ENCODE results near the gene NOL7. TPM values are rescaled to one million over a fixed set of nuclear protein-coding genes. Genes with fewer than 3 reads are reported as not detected.

NOL7 gene
- total RNA-seq, 1 experiment from 2014 or later = 102 TPM

- no peaks in the 10 kb centered on the region for H3K27me3 ChIP-seq (replicated peaks; ENCODE audit: insufficient read depth, low read depth, low read length, poor library complexity)
- intact Hi-C loops (cut with micrococcal nuclease; ENCODE audit: unreplicated experiment) = loop anchor here (5.0 kb wide), 1 partner anchor 77 kb away; no protein-coding TSS in a partner anchor
- H3K4me1 ChIP-seq (ENCODE audit: insufficient read depth, low read length, poor library complexity, severe bottlenecking) = no peaks in the 10 kb centered on the region
- ChIA-PET CTCF (interaction anchor here (0.7 to 1.3 kb wide), 4 partner anchors 9 to 442 kb away, joined by 3 to 6 read pairs (median 4); partner anchors contain the start of gene NOL7), POLR2A (ENCODE audit: low non-redundant PET) (interaction anchor here (0.6 to 0.8 kb wide), 2 partner anchors 10 to 421 kb away, joined by 4 to 5 read pairs; no protein-coding TSS in a partner anchor)
- no peak for TF ChIP-seq EZH2 (IDR thresholded peaks at IDR 0.05; ENCODE audit: borderline replicate concordance, low read depth, low read length, poor library complexity, severe bottlenecking)
- peak; percentile 67 for TF ChIP-seq CTCF (conservative IDR thresholded peaks at IDR 0.05; ENCODE audit: low read depth, low read length)
- peak; percentile 63 for DNase-seq (ENCODE audit: low spot score)
- no peak overlapping the region for H3K27ac ChIP-seq (ENCODE audit: low read depth, low read length, poor library complexity, severe bottlenecking)
- no peak overlapping the region for H3K4me3 ChIP-seq (ENCODE audit: low read depth, low read length, poor library complexity, severe bottlenecking)
- no peaks in the 10 kb centered on the region for H3K9me3 ChIP-seq (ENCODE audit: low read depth, low read length, poor library complexity, severe bottlenecking)
- peaks cover 70% of the 10 kb centered on the region for H3K36me3 ChIP-seq (ENCODE audit: insufficient read depth, low read length, poor library complexity, severe bottlenecking)
- BruUV-seq (replicated peaks) = no TSS peak
Measured at GRCh38 chr6:13624871-13625288, 9.7 kb downstream of the NOL7 start.

- POLR2A ChIA-PET (ENCODE audit: low non-redundant PET) = no interaction called here
Measured at GRCh38 chr6:13629459-13630116, 14.5 kb downstream of the NOL7 start.

GRCh38 chr6:13630499-13630898, 15.4 kb downstream of the NOL7 start:
- Histone ChIP-seq H3K4me3 (ENCODE audit: low read depth, low read length, poor library complexity, severe bottlenecking) (no peak overlapping the region), H3K4me1 (ENCODE audit: insufficient read depth, low read length, poor library complexity, severe bottlenecking) (no peaks in the 10 kb centered on the region), H3K36me3 (ENCODE audit: insufficient read depth, low read length, poor library complexity, severe bottlenecking) (peaks cover 46% of the 10 kb centered on the region), H3K27me3 (replicated peaks; ENCODE audit: insufficient read depth, low read depth, low read length, poor library complexity) (no peaks in the 10 kb centered on the region), H3K9me3 (ENCODE audit: low read depth, low read length, poor library complexity, severe bottlenecking) (no peaks in the 10 kb centered on the region), H3K27ac (ENCODE audit: low read depth, low read length, poor library complexity, severe bottlenecking) (no peak overlapping the region)
- no peak for DNase-seq (ENCODE audit: low spot score)
- no TSS peak for BruUV-seq (replicated peaks)
- ChIA-PET CTCF (no interaction called here), POLR2A (ENCODE audit: low non-redundant PET) (interaction anchor here (0.6 kb wide), 1 partner anchor 24 kb away, joined by 4 read pairs; no protein-coding TSS in a partner anchor)
- no peak for TF ChIP-seq CTCF (conservative IDR thresholded peaks at IDR 0.05; ENCODE audit: low read depth, low read length)
- TF ChIP-seq EZH2 (IDR thresholded peaks at IDR 0.05; ENCODE audit: borderline replicate concordance, low read depth, low read length, poor library complexity, severe bottlenecking) = no peak
- intact Hi-C loops (cut with micrococcal nuclease; ENCODE audit: unreplicated experiment) = no loop called here

More at GRCh38 chr6:13629459-13630116, 14.5 kb downstream of the NOL7 start:
- Histone ChIP-seq H3K27ac (ENCODE audit: low read depth, low read length, poor library complexity, severe bottlenecking) (no peak overlapping the region), H3K4me3 (ENCODE audit: low read depth, low read length, poor library complexity, severe bottlenecking) (no peak overlapping the region), H3K36me3 (ENCODE audit: insufficient read depth, low read length, poor library complexity, severe bottlenecking) (peaks cover 53% of the 10 kb centered on the region), H3K9me3 (ENCODE audit: low read depth, low read length, poor library complexity, severe bottlenecking) (no peaks in the 10 kb centered on the region), H3K27me3 (replicated peaks; ENCODE audit: insufficient read depth, low read depth, low read length, poor library complexity) (no peaks in the 10 kb centered on the region), H3K4me1 (ENCODE audit: insufficient read depth, low read length, poor library complexity, severe bottlenecking) (no peaks in the 10 kb centered on the region)
- no TSS peak for BruUV-seq (replicated peaks)
- CTCF ChIA-PET = no interaction called here
- TF ChIP-seq EZH2 (IDR thresholded peaks at IDR 0.05; ENCODE audit: borderline replicate concordance, low read depth, low read length, poor library complexity, severe bottlenecking) = no peak
- TF ChIP-seq CTCF (conservative IDR thresholded peaks at IDR 0.05; ENCODE audit: low read depth, low read length) = no peak
- DNase-seq (ENCODE audit: low spot score) = no peak
- intact Hi-C loops (cut with micrococcal nuclease; ENCODE audit: unreplicated experiment) = loop anchor here (5.0 kb wide), 1 partner anchor 73 kb away; no protein-coding TSS in a partner anchor

All from A673 (cell line).